Calu3 (cell line): ENCODE measurements around the gene IRS2. TPM values are rescaled to one million over a fixed set of nuclear protein-coding genes. Genes with fewer than 3 reads are reported as not detected.

Experiments
- BruUV-seq: library from RNA; stranded (reverse); fragments of 400-500 nt; replicated peaks from 2 replicates; lab custom pipeline; 2021; lab: Mats Ljungman, UMichigan
- CTCF ChIA-PET: fragments of 300-600 bp; sonication (Branson Sonifier 250); formaldehyde crosslinking; loops from one replicate; lab custom pipeline; 2022; ENCODE audit warnings: antibody characterized with exemption; lab: Charles Lee
- DNase-seq: peaks from one replicate; pipeline ENCODE4 v3.0.0; 2022
- H3K27ac Mint-ChIP-seq: one replicate; pipeline ENCODE4 v1.8.0; 2022; ENCODE audit warnings: mixed read lengths; ENCODE audit not compliant: unreplicated experiment
- H3K27me3 Mint-ChIP-seq: one replicate; pipeline ENCODE4 v1.8.0; 2022; ENCODE audit warnings: mixed read lengths; ENCODE audit not compliant: unreplicated experiment
- H3K36me3 Mint-ChIP-seq: one replicate; pipeline ENCODE4 v1.8.0; 2022; ENCODE audit warnings: mild to moderate bottlenecking, moderate library complexity, mixed read lengths; ENCODE audit not compliant: insufficient read depth, unreplicated experiment
- H3K4me1 Mint-ChIP-seq: one replicate; pipeline ENCODE4 v1.8.0; 2022; ENCODE audit warnings: mild to moderate bottlenecking, low read depth, mixed read lengths; ENCODE audit not compliant: unreplicated experiment
- H3K4me3 Mint-ChIP-seq: one replicate; pipeline ENCODE4 v1.8.0; 2022; ENCODE audit warnings: mild to moderate bottlenecking, low read depth, moderate library complexity, mixed read lengths; ENCODE audit not compliant: unreplicated experiment
- H3K9me3 Mint-ChIP-seq: one replicate; pipeline ENCODE4 v1.8.0; 2022; ENCODE audit warnings: low read depth, mixed read lengths; ENCODE audit not compliant: unreplicated experiment
- CTCF ChIP-seq: fragments of 200-600 bp; IDR thresholded peaks from one replicate; pipeline ENCODE4 v1.8.0; 2022; ENCODE audit warnings: antibody characterized with exemption; ENCODE audit not compliant: unreplicated experiment
- intact Hi-C: fragments of 100-400 bp; cut with micrococcal nuclease; formaldehyde crosslinking; loops from one replicate; pipeline ENCODE4 v1.10.0; 2022; ENCODE audit not compliant: unreplicated experiment
- total RNA-seq: library from RNA; stranded (reverse); gene quantifications from 2 replicates; pipeline ENCODE4 v1.2.3, GENCODE V29; 2022

The IRS2 gene
- total RNA-seq, 1 experiment from 2014 or later, result 5.4 TPM

DNA sequence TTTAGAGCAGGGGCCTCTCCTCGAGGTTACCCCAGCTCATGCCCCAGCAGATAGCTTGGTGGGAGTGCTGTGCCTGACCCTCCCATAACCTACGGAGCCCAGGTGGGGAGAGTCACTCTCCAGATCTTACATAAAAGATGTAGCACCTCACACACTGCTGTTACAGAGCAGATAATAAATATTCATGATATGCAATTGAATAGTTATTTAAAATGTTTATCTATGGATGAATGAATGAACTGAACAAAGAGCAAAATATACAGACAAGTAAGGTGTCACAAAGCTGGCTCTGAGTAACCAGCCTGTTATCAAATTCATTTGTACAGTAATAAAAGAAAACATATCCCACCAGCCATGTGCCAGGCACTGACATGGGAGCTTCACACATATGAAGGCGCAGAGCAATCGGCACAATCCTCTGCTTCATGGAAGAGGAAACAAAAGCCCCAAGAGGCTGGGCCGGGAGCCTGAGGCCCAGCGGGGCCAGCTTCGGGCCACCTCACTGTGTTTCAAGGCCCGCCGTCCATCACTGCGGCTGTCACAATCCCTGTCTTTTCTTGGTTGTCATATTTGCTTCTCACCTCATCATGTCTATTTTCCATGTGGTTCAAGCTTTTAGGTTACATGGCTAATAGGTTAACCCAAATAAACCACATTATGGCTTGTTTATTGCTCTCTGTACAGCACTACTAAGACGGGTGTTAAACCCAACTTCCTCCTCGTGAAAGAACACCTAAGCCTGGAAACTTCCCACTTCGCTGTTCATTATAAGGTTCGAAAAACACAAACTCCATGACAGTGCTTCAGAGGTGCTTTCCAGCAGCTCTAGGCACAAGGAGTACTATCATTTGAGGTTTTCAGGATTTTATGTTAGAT lies 78.4 kb downstream of the IRS2 start:
- intact Hi-C loops, result no loop called here
- H3K36me3 Mint-ChIP-seq, result peaks cover 5% of the 10 kb centered on the region
- TF ChIP-seq CTCF, result no peak
- no peak for DNase-seq
- peaks cover 12% of the 10 kb centered on the region for H3K4me1 Mint-ChIP-seq
- CTCF ChIA-PET, result no interaction called here
- H3K27me3 Mint-ChIP-seq, result no peaks in the 10 kb centered on the region
- no peaks in the 10 kb centered on the region for H3K9me3 Mint-ChIP-seq
- no peak overlapping the region for H3K27ac Mint-ChIP-seq
- H3K4me3 Mint-ChIP-seq, result no peak overlapping the region
- no TSS peak for BruUV-seq

- Mint-ChIP-seq H3K9me3 (no peaks in the 10 kb centered on the region), H3K36me3 (peaks cover 5% of the 10 kb centered on the region), H3K4me3 (no peak overlapping the region), H3K27ac (no peak overlapping the region), H3K4me1 (peaks cover 12% of the 10 kb centered on the region), H3K27me3 (no peaks in the 10 kb centered on the region)
- intact Hi-C loops, result no loop called here
- no peak for DNase-seq
- BruUV-seq, result no TSS peak
- CTCF ChIA-PET, result no interaction called here
- TF ChIP-seq CTCF, result no peak
Measured at GRCh38 chr13:109707044-109707741, 79.2 kb downstream of the IRS2 start.

DNA sequence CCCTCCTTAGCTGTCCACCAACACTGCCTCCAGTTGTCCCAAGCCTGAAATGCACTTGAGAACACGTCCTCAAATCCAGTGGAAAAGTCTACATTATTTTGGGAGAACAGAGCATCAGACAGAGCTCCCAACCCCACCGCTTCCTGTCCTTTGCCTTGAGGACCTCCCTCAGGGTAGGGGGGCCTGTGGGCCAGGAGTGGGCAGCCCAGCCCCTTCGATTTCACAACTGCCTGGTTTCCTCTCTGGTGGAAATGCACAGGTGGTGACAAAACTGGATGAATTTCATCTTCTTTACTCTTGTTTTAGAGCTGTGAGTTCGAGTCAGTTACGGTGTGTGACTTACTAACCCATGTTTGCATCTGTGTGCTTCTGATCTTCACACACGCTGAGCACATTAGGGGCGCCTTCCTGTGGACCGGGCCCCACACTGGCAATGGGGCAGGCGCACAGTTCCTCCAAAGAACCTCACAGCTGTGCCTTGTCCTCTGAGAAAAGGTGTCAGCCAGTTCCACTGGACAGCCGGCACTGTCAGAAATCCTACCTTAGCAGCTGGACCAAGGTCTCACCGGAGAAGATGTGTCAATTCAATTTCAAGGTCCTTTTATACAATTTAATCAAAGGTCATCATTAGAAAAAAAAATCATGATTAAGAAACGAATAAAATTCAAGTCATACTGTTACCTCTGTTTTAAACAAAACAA lies 80.2 kb downstream of the IRS2 start:
- Mint-ChIP-seq H3K4me3 (no peak overlapping the region), H3K27ac (no peak overlapping the region), H3K27me3 (no peaks in the 10 kb centered on the region), H3K9me3 (no peaks in the 10 kb centered on the region), H3K36me3 (peaks cover 5% of the 10 kb centered on the region), H3K4me1 (peaks cover 12% of the 10 kb centered on the region)
- intact Hi-C loops, result no loop called here
- no TSS peak for BruUV-seq
- TF ChIP-seq CTCF, result no peak
- CTCF ChIA-PET, result no interaction called here
- no peak for DNase-seq

DNA sequence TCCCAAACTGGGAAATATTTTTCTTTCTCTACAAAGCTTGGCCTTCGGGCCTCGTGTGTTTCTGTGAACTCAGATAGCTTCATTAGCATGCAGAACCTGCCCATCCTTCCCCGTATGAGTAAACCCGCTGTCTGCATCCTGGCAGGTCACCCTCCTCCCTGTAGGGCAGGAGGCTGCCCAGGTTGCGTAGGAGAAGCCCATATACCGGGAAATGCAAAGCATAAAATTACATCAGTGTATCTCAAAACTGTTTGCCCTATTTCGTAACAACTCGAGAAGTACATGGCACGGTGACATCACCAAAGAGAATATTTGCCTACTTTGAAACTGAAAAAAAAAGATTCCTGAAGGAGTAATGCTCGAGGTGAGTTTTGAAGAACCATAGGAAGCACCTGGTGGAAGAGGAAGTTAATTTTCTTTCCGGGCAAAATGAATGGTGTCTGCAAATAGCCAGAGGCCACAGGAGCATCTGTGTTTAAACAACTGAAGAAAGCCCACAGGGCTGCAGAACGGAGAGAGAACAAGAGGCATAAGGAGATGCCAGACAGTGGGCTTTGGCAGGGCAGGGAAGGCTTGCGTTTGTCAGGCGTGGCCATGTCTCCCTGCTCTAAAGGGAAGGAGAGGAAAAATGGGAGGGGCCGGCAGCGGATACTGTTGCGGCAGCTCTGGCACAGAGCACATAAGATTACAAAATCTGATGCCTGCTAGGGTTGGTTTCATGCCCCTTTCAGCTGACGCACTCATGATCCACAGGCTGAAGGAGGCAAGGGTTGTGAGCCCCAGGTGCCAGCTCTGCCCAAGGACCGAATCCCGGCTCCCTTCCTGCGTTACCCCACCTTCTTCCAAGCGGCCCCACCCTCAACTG lies 81.4 kb downstream of the IRS2 start:
- peaks cover 12% of the 10 kb centered on the region for H3K4me1 Mint-ChIP-seq
- DNase-seq, result peak; percentile 4
- no peaks in the 10 kb centered on the region for H3K27me3 Mint-ChIP-seq

More for the DNA sequence above, 81.4 kb downstream of the IRS2 start:
- CTCF ChIA-PET, result no interaction called here
- no peak for TF ChIP-seq CTCF
- H3K27ac Mint-ChIP-seq, result peak overlapping the region; percentile 77
- intact Hi-C loops, result no loop called here
- H3K9me3 Mint-ChIP-seq, result no peaks in the 10 kb centered on the region
- peak overlapping the region; percentile 22 for H3K4me3 Mint-ChIP-seq
- H3K36me3 Mint-ChIP-seq, result peaks cover 5% of the 10 kb centered on the region
- BruUV-seq, result no TSS peak
